ENCODE measurements around the gene JUND.

The JUND gene

GRCh38 chr19:18290302-18291018 is 9.0 kb upstream of the JUND start:
- DNase-seq (ENCODE audit: low spot score) = no peak

GRCh38 chr19:18289471-18290301 is 8.3 kb upstream of the JUND start:
- no peak for DNase-seq (ENCODE audit: low spot score)

GRCh38 chr19:18287836-18288772 is 6.7 kb upstream of the JUND start:
- DNase-seq (ENCODE audit: low spot score) = no peak

GRCh38 chr19:18286973-18287635 is 5.7 kb upstream of the JUND start:
- DNase-seq (ENCODE audit: low spot score) = no peak

- DNase-seq (ENCODE audit: low spot score) = no peak
These were observed 3.4 kb upstream of the JUND start for GRCh38 chr19:18284712-18285360.

GRCh38 chr19:18283338-18283737 is 1.9 kb upstream of the JUND start:
- DNase-seq (ENCODE audit: low spot score) = no peak

GRCh38 chr19:18282788-18283141 is 1.3 kb upstream of the JUND start:
- DNase-seq (ENCODE audit: low spot score) = no peak

- no peak for DNase-seq (ENCODE audit: low spot score)
These were observed 782 bp upstream of the JUND start for GRCh38 chr19:18282021-18282787.

- peak; percentile 82 for DNase-seq (ENCODE audit: low spot score)
These were observed 958 bp downstream of the JUND start for GRCh38 chr19:18280247-18281081.

- DNase-seq (ENCODE audit: low spot score) = peak; percentile 97
These were observed 1.7 kb downstream of the JUND start for GRCh38 chr19:18279516-18280246.

GRCh38 chr19:18279266-18279515 is 2.2 kb downstream of the JUND start:
- no peak for DNase-seq (ENCODE audit: low spot score)

GRCh38 chr19:18278521-18279265 is 2.7 kb downstream of the JUND start:
- no peak for DNase-seq (ENCODE audit: low spot score)

GRCh38 chr19:18274781-18275356 is 6.6 kb downstream of the JUND start:
- peak; percentile 77 for DNase-seq (ENCODE audit: low spot score)

GRCh38 chr19:18274219-18274780 is 7.1 kb downstream of the JUND start, which contains the start of gene IQCN:
TSS of gene IQCN (minus strand) at chr19:18274452. CDS start at chr19:18269478, 4,974 bp downstream.
- DNase-seq (ENCODE audit: low spot score) = no peak

- DNase-seq (ENCODE audit: low spot score) = no peak
These were observed 7.7 kb downstream of the JUND start for GRCh38 chr19:18273561-18274218.

- no peak for DNase-seq (ENCODE audit: low spot score)
These were observed 10.0 kb downstream of the JUND start for GRCh38 chr19:18271433-18271841.

- no peak for DNase-seq (ENCODE audit: low spot score)
These were observed 11.1 kb downstream of the JUND start for GRCh38 chr19:18270326-18270725.
